Stomach (tissue), 4 donors: ENCODE data around the gene FBN2.

ENCODE experiments used
- POLR2A ChIP-seq, 4 donors: fragments of 450-650 bp; IDR thresholded peaks; one replicate each; pipeline ENCODE4 v1.6.1; 2016; ENCODE audit warnings: antibody characterized with exemption in 4 of 4, control low read depth in 2 of 4, mild to moderate bottlenecking in 1 of 4, moderate library complexity in 1 of 4
- POLR2AphosphoS5 ChIP-seq, 3 donors: sonication (generic); formaldehyde crosslinking; IDR thresholded peaks; one replicate each; pipeline ENCODE4 v1.6.1; 2016; ENCODE audit warnings: antibody characterized with exemption in 3 of 3
- TF ChIP-seq, protein P1 (sequence below), 7 experiments: fragments of 450-650 bp in 4 of 7; fragments of 200-600 bp in 3 of 7; sonication (generic) in 3 of 7; IDR thresholded peaks; one replicate each; pipeline ENCODE4 v1.5.1; 2016 to 2019; ENCODE audit warnings: antibody characterized with exemption in 7 of 7, control low read depth in 2 of 7, mild to moderate bottlenecking in 1 of 7

DNA sequence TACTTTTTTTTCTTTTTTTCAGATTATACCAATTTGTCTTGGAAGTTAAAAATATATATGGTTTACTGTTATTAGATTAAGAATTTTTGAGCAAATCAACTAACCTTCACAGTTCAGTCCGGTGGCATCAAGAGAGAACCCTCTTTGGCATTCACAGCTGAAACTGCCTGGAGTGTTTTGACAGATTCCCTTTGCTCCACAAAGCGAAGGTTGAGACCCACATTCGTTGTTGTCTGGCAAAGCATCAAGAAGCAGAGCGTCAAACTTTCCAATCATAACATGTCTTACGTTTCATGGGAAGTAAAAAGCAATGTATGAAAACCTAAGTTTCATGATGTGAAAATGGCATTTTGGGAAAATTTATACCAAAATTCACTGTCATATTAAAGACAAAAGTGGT lies 264.3 kb downstream of the FBN2 start:
- TF ChIP-seq, protein P1, sequence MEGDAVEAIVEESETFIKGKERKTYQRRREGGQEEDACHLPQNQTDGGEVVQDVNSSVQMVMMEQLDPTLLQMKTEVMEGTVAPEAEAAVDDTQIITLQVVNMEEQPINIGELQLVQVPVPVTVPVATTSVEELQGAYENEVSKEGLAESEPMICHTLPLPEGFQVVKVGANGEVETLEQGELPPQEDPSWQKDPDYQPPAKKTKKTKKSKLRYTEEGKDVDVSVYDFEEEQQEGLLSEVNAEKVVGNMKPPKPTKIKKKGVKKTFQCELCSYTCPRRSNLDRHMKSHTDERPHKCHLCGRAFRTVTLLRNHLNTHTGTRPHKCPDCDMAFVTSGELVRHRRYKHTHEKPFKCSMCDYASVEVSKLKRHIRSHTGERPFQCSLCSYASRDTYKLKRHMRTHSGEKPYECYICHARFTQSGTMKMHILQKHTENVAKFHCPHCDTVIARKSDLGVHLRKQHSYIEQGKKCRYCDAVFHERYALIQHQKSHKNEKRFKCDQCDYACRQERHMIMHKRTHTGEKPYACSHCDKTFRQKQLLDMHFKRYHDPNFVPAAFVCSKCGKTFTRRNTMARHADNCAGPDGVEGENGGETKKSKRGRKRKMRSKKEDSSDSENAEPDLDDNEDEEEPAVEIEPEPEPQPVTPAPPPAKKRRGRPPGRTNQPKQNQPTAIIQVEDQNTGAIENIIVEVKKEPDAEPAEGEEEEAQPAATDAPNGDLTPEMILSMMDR (IDR thresholded peaks at IDR 0.05): no peak
- no peak for TF ChIP-seq POLR2A (IDR thresholded peaks at IDR 0.05)
- TF ChIP-seq POLR2AphosphoS5 (IDR thresholded peaks at IDR 0.05): no peak
